Upper lobe of left lung (tissue), 6 donors: ENCODE data around the gene SND1. TPM values are rescaled to one million over a fixed set of nuclear protein-coding genes. Genes with fewer than 3 reads are reported as not detected.

Experiments used
- ATAC-seq, 2 donors: fragments of 200-7000 bp; cut with Tn5 transposase; one replicate each; pipeline ENCODE4 v1.9.1; 2022; ENCODE audit warnings: mild to moderate bottlenecking in 2 of 2, moderate library complexity in 2 of 2; ENCODE audit not compliant: low FRiP score in 2 of 2
- DNase-seq, 2 donors: peaks; one replicate each; pipeline ENCODE4 v3.0.0-alpha.2; 2019 to 2020
- H3K27ac ChIP-seq, 4 donors: fragments of 200-600 bp; sonication (generic); one replicate each; pipeline ENCODE4 v1.5.1; 2016 to 2019
- H3K27me3 ChIP-seq, 4 donors: fragments of 200-600 bp; sonication (generic); one replicate each; pipeline ENCODE4 v1.5.1; 2017 to 2019
- H3K36me3 ChIP-seq, 4 donors: fragments of 200-600 bp; sonication (generic); one replicate each; pipeline ENCODE4 v1.5.1; 2016 to 2019
- H3K4me1 ChIP-seq, 4 donors: fragments of 200-600 bp; sonication (generic); one replicate each; pipeline ENCODE4 v1.5.1; 2018 to 2019
- H3K4me3 ChIP-seq, 4 donors: fragments of 200-600 bp; sonication (generic); one replicate each; pipeline ENCODE4 v1.5.1; 2017 to 2019; ENCODE audit warnings: mild to moderate bottlenecking in 2 of 4, moderate library complexity in 1 of 4
- H3K9me3 ChIP-seq, 4 donors: fragments of 200-600 bp; sonication (generic); one replicate each; pipeline ENCODE4 v1.5.1; 2018 to 2019
- EP300 ChIP-seq, 4 donors: sonication (generic); formaldehyde crosslinking; IDR thresholded peaks; one replicate each; pipeline ENCODE4 v1.5.1; 2017; ENCODE audit warnings: antibody characterized with exemption in 4 of 4, control low read depth in 2 of 4
- POLR2A ChIP-seq, 4 donors: fragments of 450-650 bp; IDR thresholded peaks; one replicate each; pipeline ENCODE4 v1.5.1; 2016 to 2017; ENCODE audit warnings: antibody characterized with exemption in 4 of 4, mild to moderate bottlenecking in 2 of 4
- POLR2AphosphoS5 ChIP-seq, 2 donors: sonication (generic); formaldehyde crosslinking; IDR thresholded peaks; one replicate each; pipeline ENCODE4 v1.5.1; 2017; ENCODE audit warnings: antibody characterized with exemption in 2 of 2
- WGBS, 2 donors: methylation state at CpG; one replicate each; pipeline ENCODE4 v1.1.5; 2017 to 2018; 5-methylcytosine and 5-hydroxymethylcytosine counted together
- total RNA-seq, 6 donors: library from RNA; depleted of rRNA in 4 of 6; stranded (reverse); fragments of >200 nt in 4 of 6; gene quantifications; one replicate each; pipeline versions ENCODE4 v1.1.0 to v1.2.1, GENCODE V29; 2016 to 2021
- TF ChIP-seq, protein P1 (sequence below), 6 experiments: fragments of 450-650 bp in 4 of 6; fragments of 200-600 bp in 2 of 6; sonication (generic) in 2 of 6; IDR thresholded peaks; one replicate each; pipeline ENCODE4 v1.5.1; 2016 to 2019; ENCODE audit warnings: antibody characterized with exemption in 6 of 6
- donor health status: DM: no; HTN: no; CAD: no; lungs with moderate emphysema.
- donor health status: DM: no; HTN: yes; CAD: no; lungs with severe emphysema.

The SND1 gene
- total RNA-seq, 6 donors from 2014 or later: 107 to 167 (median 121) TPM

DNA sequence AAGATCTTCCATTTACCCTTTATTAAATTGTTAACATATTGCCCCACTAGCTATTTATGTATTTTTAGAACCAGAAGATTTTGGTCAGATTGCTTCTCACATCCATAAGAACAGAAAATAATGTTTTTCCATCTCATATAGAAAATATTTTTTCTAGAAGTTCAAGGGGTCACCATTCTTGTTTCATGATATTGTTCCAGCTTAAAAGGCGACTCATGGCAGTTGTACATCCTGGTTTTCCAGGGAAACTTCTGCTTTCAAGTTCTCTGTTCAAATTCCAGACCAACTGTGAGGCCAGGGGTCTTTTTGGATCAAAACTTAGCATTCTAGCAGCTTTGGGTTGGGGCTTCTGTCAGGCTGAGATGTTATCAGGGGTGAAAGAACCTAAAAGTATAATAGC, 294.9 kb downstream of the SND1 start:
- DNase-seq (no peak), ATAC-seq (no peak)
- Histone ChIP-seq H3K36me3 (no peaks in the 10 kb centered on the region), H3K27me3 (no peaks in the 10 kb centered on the region), H3K4me1 (peaks cover 0 to 15% (median 7%) of the 10 kb centered on the region in 4 donors), H3K4me3 (no peak overlapping the region), H3K27ac (no peak overlapping the region), H3K9me3 (no peaks in the 10 kb centered on the region)
- TF ChIP-seq POLR2A (IDR thresholded peaks at IDR 0.05) (no peak), POLR2AphosphoS5 (IDR thresholded peaks at IDR 0.05) (no peak), EP300 (IDR thresholded peaks at IDR 0.05) (no peak)
- TF ChIP-seq, protein P1, sequence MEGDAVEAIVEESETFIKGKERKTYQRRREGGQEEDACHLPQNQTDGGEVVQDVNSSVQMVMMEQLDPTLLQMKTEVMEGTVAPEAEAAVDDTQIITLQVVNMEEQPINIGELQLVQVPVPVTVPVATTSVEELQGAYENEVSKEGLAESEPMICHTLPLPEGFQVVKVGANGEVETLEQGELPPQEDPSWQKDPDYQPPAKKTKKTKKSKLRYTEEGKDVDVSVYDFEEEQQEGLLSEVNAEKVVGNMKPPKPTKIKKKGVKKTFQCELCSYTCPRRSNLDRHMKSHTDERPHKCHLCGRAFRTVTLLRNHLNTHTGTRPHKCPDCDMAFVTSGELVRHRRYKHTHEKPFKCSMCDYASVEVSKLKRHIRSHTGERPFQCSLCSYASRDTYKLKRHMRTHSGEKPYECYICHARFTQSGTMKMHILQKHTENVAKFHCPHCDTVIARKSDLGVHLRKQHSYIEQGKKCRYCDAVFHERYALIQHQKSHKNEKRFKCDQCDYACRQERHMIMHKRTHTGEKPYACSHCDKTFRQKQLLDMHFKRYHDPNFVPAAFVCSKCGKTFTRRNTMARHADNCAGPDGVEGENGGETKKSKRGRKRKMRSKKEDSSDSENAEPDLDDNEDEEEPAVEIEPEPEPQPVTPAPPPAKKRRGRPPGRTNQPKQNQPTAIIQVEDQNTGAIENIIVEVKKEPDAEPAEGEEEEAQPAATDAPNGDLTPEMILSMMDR (IDR thresholded peaks at IDR 0.05): no peak
- 96 to 100% methylated on average over 1 of the region's 1 CpG for WGBS, 2 donors

DNA sequence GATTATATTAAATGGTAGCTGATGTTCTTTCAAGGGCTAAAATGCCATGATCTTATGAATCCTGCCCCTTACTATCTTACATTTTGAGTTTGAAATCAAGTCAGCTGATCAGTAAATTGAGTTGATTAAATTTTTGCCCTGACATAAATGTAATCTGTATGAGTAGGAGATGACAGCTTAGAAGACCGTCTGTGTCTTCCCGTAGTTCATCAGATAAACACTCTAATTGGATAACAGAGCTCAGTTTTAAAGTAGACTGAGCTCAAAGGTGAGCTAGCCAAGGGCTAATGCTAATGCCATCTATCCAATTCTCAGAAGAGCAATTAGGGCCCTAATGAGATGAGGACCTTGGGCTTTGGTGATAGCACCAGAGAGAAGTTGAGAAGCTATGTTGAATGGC, 296.3 kb downstream of the SND1 start:
- DNase-seq (no peak), ATAC-seq (no peak)
- no peaks in the 10 kb centered on the region for H3K27me3 ChIP-seq
- H3K27ac ChIP-seq: no peak overlapping the region
- no peak for TF ChIP-seq EP300 (IDR thresholded peaks at IDR 0.05)
- TF ChIP-seq, protein P1 (IDR thresholded peaks at IDR 0.05): no peak
- TF ChIP-seq POLR2AphosphoS5 (IDR thresholded peaks at IDR 0.05): no peak
- TF ChIP-seq POLR2A (IDR thresholded peaks at IDR 0.05): no peak
- no peaks in the 10 kb centered on the region for H3K36me3 ChIP-seq
- no peak overlapping the region for H3K4me3 ChIP-seq
- WGBS, 2 donors: 94 to 97% methylated on average over 2 of the region's 2 CpGs
- no peaks in the 10 kb centered on the region for H3K9me3 ChIP-seq
- peaks cover 0 to 15% (median 7%) of the 10 kb centered on the region in 4 donors for H3K4me1 ChIP-seq

DNA sequence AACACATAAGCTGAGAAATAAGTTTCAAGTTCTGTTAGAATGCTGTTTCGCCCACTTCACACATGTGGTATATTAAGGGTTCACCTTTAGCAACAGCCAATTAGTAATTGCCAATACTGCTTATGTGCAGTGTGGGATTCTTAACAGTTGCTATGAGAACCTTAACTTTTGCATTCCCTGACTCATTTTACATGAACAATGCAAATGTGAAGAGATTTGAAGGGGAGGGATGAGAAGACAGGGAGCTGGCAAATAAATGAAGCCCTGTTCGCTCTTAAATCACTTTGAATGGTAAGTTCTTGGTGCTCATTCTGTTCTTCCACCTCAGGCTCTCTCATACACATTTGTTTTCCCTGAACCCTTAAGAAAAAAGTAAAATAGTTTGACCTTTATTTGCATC, 296.9 kb downstream of the SND1 start:
- H3K4me1 ChIP-seq: peaks cover 0 to 19% (median 7%) of the 10 kb centered on the region in 4 donors
- DNase-seq (no peak), ATAC-seq (no peak)
- H3K36me3 ChIP-seq: no peaks in the 10 kb centered on the region
- H3K4me3 ChIP-seq: no peak overlapping the region
- no peak overlapping the region for H3K27ac ChIP-seq
- WGBS, 2 donors: 82 to 86% methylated on average over 2 of the region's 2 CpGs
- no peaks in the 10 kb centered on the region for H3K9me3 ChIP-seq
- no peaks in the 10 kb centered on the region for H3K27me3 ChIP-seq
- TF ChIP-seq, protein P1 (IDR thresholded peaks at IDR 0.05): no peak

DNA sequence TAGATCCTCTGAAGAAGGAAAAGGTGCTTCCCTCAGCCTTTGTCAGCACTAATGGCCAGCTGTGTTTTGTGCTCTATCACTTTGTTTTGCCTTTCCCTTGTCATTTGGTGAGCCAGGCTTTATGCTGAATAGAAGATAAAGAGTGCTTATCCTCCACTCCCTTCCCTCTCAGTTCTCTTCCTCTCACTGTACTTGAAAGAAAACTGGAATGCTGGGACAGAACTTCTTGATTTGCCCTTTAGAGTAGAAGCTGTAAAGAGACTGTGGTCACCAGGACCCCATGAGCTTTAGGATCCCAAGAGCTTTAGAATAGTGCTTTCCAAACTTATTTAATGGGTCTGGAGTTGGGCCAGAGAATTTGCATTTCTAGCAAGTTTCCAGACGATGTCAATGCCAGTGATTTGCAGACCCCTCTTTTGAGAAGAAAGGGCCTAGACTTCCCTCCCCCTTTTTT, 297.8 kb downstream of the SND1 start:
- Histone ChIP-seq H3K4me1 (peaks cover 0 to 27% (median 7%) of the 10 kb centered on the region in 4 donors), H3K9me3 (no peaks in the 10 kb centered on the region), H3K4me3 (no peak overlapping the region), H3K27ac (no peak overlapping the region), H3K36me3 (no peaks in the 10 kb centered on the region), H3K27me3 (no peaks in the 10 kb centered on the region)
- ATAC-seq (no peak), DNase-seq (no peak)
- 63 to 81% methylated on average over 1 of the region's 1 CpG for WGBS, 2 donors
- TF ChIP-seq, protein P1 (IDR thresholded peaks at IDR 0.05): no peak
- TF ChIP-seq EP300 (IDR thresholded peaks at IDR 0.05) (no peak), POLR2A (IDR thresholded peaks at IDR 0.05) (no peak), POLR2AphosphoS5 (IDR thresholded peaks at IDR 0.05) (no peak)

DNA sequence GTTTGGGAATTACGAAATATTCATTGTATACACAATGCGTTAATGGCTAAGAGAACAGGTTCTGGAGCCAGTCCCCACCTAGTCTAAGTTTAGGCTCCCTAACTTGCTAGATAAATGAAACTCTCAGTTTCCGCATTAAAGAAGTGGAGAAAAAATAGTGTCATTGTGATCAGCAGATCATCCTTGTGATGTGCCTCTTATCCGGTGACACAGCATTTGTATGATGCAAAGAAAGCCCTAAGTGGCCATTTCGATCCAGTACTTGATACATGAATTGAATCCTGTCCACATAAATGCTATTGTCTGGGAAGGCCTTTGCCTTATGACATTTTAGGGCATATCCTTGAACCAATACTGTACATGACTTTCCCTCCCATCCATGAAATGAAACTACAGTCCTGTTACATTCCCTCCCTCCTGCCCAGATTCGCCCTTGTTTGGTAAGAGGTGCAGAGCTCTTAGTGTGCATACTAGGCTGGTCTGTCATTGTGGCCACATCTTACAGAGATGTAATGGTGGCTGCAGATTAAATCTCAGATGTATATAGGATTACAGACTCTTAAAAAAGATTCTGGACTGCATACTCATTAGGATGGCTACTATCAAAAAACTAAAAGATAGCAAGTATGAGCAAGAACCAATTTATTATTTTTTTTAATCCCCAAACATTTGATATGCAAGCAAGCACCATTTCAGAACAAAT, 298.4 kb downstream of the SND1 start:
- no peak for DNase-seq
- H3K36me3 ChIP-seq: no peaks in the 10 kb centered on the region

More for the DNA sequence above, 298.4 kb downstream of the SND1 start:
- Histone ChIP-seq H3K4me1 (peaks cover 0 to 28% (median 7%) of the 10 kb centered on the region in 4 donors), H3K27me3 (no peaks in the 10 kb centered on the region), H3K27ac (no peak overlapping the region), H3K9me3 (no peaks in the 10 kb centered on the region), H3K4me3 (no peak overlapping the region)
- WGBS, 2 donors: 70 to 90% methylated on average over 6 of the region's 6 CpGs
- no peak for ATAC-seq
- no peak for TF ChIP-seq POLR2A (IDR thresholded peaks at IDR 0.05)
- no peak for TF ChIP-seq EP300 (IDR thresholded peaks at IDR 0.05)
- no peak for TF ChIP-seq POLR2AphosphoS5 (IDR thresholded peaks at IDR 0.05)
- TF ChIP-seq, protein P1 (IDR thresholded peaks at IDR 0.05): no peak
